Measurements from ENCODE around the gene SLC50A1. TPM values are rescaled to one million over a fixed set of nuclear protein-coding genes. Genes with fewer than 3 reads are reported as not detected.

Gene SLC50A1
- polyA plus RNA-seq, 1 experiment: 31.4 TPM

GRCh38 chr1:155122308-155122707, 13.3 kb upstream of the SLC50A1 start:
- DNase-seq (ENCODE audit: low read depth, low spot score): no peak
- no peaks in the 10 kb centered on the region; the same call in 1 of the 2 replicates for H3K9me3 ChIP-seq (ENCODE audit: control insufficient read depth, insufficient read depth, low read length)
- H3K4me3 ChIP-seq (ENCODE audit: low read depth, low read length): no peak overlapping the region
- no peak for TF ChIP-seq CTCF (IDR thresholded peaks at IDR 0.05; ENCODE audit: low read depth, low read length)
- peaks cover 59% of the 10 kb centered on the region for H3K27me3 ChIP-seq (ENCODE audit: control insufficient read depth, insufficient read depth, low read length)
- no peak overlapping the region for H3K27ac ChIP-seq (ENCODE audit: low read depth, low read length)
- ChIA-PET POLR2A (no interaction called here), CTCF (interaction anchor here (0.7 to 1.8 kb wide), 4 partner anchors 31 to 72 kb away, joined by 3 to 5 read pairs (median 4); partner anchors contain the start of gene KRTCAP2)

- Histone ChIP-seq H3K4me3 (ENCODE audit: low read depth, low read length) (no peak overlapping the region), H3K27ac (ENCODE audit: low read depth, low read length) (no peak overlapping the region), H3K9me3 (ENCODE audit: control insufficient read depth, insufficient read depth, low read length) (no peaks in the 10 kb centered on the region; the same call in 1 of the 2 replicates), H3K27me3 (ENCODE audit: control insufficient read depth, insufficient read depth, low read length) (peaks cover 60% of the 10 kb centered on the region)
- DNase-seq (ENCODE audit: low read depth, low spot score): no peak
- ChIA-PET CTCF (interaction anchor here (1.8 to 3.2 kb wide), 2 partner anchors 32 kb away, joined by 5 to 12 read pairs; no protein-coding TSS in a partner anchor), POLR2A (no interaction called here)
- TF ChIP-seq CTCF (IDR thresholded peaks at IDR 0.05; ENCODE audit: low read depth, low read length): no peak
These were observed 11.9 kb upstream of the SLC50A1 start for GRCh38 chr1:155123801-155124200.

GRCh38 chr1:155124503-155125463, 10.9 kb upstream of the SLC50A1 start:
- CTCF ChIA-PET: interaction anchor here (1.5 to 3.2 kb wide), 2 partner anchors 33 to 40 kb away, joined by 3 to 12 read pairs; no protein-coding TSS in a partner anchor
- Histone ChIP-seq H3K27ac (ENCODE audit: low read depth, low read length) (no peak overlapping the region), H3K4me3 (ENCODE audit: low read depth, low read length) (no peak overlapping the region), H3K9me3 (ENCODE audit: control insufficient read depth, insufficient read depth, low read length) (no peaks in the 10 kb centered on the region; the same call in 1 of the 2 replicates), H3K27me3 (ENCODE audit: control insufficient read depth, insufficient read depth, low read length) (peaks cover 57% of the 10 kb centered on the region)
- DNase-seq (ENCODE audit: low read depth, low spot score): no peak
- POLR2A ChIA-PET: no interaction called here
- no peak for TF ChIP-seq CTCF (IDR thresholded peaks at IDR 0.05; ENCODE audit: low read depth, low read length)

GRCh38 chr1:155125511-155125945, 10.1 kb upstream of the SLC50A1 start:
- H3K4me3 ChIP-seq (ENCODE audit: low read depth, low read length): no peak overlapping the region
- ChIA-PET POLR2A (no interaction called here), CTCF (interaction anchor here (1.5 to 3.2 kb wide), 2 partner anchors 34 to 40 kb away, joined by 3 to 12 read pairs; no protein-coding TSS in a partner anchor)
- no peaks in the 10 kb centered on the region; the same call in 1 of the 2 replicates for H3K9me3 ChIP-seq (ENCODE audit: control insufficient read depth, insufficient read depth, low read length)
- TF ChIP-seq CTCF (IDR thresholded peaks at IDR 0.05; ENCODE audit: low read depth, low read length): no peak
- no peak for DNase-seq (ENCODE audit: low read depth, low spot score)
- peaks cover 49% of the 10 kb centered on the region for H3K27me3 ChIP-seq (ENCODE audit: control insufficient read depth, insufficient read depth, low read length)
- H3K27ac ChIP-seq (ENCODE audit: low read depth, low read length): no peak overlapping the region

All from AG04450 (cell line).